ENCODE measurements around the gene ZFP62. TPM values are rescaled to one million over a fixed set of nuclear protein-coding genes. Genes with fewer than 3 reads are reported as not detected.

The ZFP62 gene
- total and polyA plus RNA-seq, 2 of the 8 experiments (the other 6 are each of a cell fraction or from before 2014, with no cell fraction given) = 9.3 to 38.5 TPM

DNA sequence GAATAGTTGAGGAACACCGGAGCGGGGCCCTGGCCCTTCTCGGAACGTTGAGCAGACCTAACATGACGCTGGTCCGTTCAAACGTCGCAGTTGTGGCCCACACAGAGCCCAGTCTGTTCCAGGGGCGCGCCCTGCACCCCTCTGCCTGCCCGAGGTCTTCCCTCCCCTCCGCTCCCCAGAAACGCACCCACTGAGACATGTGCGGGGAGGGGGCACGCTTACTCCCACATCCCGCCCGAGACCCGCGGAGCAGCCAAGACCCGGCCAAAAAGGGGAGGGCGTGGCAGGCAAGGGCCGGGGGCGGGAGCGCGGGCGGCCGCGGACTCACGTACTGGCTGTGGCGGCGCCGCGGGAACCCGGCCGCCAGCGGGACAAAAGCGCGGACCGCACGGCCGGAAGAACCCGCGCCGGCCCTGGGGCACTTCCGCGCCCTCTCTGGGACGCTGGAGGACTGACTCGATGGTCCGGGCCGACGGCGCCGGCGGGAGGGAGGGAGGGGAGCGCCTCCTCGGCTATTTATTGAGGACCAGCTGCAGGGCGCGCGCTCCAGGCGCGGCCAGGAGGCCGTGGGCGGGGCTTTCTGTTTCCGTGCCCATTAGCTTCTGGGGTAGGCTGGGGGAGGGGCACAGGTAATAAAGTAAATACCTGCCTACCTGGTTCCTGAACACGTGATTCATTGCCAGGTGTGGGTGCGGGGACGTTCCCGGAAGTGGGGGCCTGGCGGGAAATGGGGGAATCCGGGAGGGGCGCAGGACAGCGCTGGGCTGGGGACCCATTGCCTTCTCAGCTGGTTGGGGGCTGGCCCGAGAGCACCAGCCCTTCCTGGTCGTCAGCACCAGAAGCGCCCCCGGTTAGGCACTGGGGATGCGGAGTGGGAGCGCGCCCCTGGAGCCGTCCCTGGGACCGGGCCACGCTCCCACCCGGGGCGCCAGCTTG lies at the start of gene ZFP62 (continued):
- TF ChIP-seq, protein P1, sequence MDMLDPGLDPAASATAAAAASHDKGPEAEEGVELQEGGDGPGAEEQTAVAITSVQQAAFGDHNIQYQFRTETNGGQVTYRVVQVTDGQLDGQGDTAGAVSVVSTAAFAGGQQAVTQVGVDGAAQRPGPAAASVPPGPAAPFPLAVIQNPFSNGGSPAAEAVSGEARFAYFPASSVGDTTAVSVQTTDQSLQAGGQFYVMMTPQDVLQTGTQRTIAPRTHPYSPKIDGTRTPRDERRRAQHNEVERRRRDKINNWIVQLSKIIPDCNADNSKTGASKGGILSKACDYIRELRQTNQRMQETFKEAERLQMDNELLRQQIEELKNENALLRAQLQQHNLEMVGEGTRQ (IDR thresholded peaks at IDR 0.05; ENCODE audit: low read length) = peak; percentile 76

All from H1 (cell line).